VCaP (cell line): ENCODE data around the gene SOBP.
"Not testable (repeated sequence)": the region's sequence is repeated elsewhere in the genome, so short reads cannot be mapped to it uniquely, and the experiment has no call there.

Experiments
- H3K27ac ChIP-seq: fragments of 450-650 bp; 2 replicates; pipeline ENCODE4 v1.5.1; 2017
- CTCF ChIP-seq: fragments of 450-650 bp; conservative IDR thresholded peaks from 2 replicates; pipeline ENCODE4 v1.5.1; 2017; ENCODE audit warnings: mild to moderate bottlenecking, moderate library complexity

SOBP gene

GRCh38 chr6:107517274-107517673, 27.4 kb downstream of the SOBP start:
- H3K27ac ChIP-seq = no peak overlapping the region
- TF ChIP-seq CTCF = no peak

- H3K27ac ChIP-seq = not testable (repeated sequence)
These were observed 29.3 kb downstream of the SOBP start for GRCh38 chr6:107519224-107519623.

DNA sequence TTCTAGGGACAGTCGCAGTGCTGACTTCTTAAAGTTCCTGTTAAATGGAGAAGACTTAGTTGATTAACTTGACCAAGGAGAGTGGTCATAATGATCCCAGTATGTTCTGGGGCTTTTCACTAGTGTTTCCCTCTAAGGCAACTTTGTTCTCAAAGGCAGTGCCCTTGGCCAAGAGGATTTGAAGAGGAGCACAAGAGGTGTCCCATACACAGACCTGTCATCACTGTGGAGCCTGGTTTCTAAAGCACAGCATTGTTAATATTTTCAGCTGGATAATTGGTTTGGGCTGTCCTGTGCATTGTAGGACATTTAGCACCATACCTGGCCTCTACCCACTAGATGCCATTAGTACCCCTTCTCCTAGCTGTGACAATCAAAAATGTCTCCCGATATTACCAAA, 30.8 kb downstream of the SOBP start:
- H3K27ac ChIP-seq = not testable (repeated sequence)

DNA sequence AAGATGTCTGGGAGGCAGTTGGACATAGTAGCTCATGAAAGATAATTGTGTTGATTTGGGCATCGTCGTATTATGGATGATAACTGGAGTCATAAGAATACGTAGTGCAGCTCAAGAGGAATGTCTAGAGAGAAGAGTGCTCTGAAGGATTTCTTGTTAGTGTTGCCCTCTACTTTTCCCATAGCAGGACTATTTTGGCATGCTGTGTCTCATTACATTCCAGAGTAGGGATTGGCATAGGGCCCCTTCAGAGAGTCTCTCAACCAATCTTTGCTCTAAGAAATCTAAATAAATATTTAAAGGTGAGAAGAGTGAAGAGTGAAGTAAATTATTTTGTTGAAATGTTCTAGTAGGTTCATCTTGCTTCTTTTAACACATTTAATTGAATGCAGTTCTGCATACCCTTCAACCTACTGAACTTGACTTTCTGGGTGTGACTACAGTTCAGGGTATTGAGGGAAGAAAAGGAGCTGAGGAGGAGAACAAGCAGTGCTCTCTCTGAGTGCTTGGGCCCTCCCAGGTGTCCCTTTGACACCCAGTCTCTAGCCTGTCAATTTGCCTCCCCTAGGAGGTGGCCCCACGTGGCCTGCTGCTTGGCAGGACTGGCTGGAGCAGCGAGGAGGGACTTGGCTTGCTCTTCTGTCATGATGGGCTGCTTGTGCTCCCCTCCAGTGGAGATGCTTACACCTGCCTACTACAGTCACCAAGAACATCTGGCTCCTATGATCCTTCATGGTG, 33.3 kb downstream of the SOBP start:
- no peak for TF ChIP-seq CTCF
- H3K27ac ChIP-seq = no peak overlapping the region

DNA sequence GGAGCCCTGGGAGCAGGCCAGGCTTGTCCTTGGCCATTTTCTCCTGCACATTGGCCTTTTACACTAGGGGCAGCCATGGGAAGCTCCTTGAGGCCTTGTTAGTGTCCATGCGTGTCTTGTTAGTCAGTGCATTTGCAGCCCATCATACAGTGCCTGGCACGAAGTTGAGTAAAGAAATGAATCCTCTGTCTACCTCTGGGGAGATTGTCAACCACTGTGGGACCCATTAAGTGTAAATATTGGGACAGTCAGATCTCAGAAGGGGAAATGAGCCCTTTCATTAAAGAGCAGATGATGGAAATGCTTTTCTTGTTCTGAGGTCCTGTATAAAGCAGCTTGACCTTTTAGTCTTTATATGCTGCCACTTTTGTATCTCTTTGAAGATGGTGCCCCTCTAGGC, 33.9 kb downstream of the SOBP start:
- H3K27ac ChIP-seq = no peak overlapping the region
- TF ChIP-seq CTCF = no peak

- TF ChIP-seq CTCF = no peak
- no peak overlapping the region for H3K27ac ChIP-seq
These were observed 34.7 kb downstream of the SOBP start for GRCh38 chr6:107524626-107525025.

- H3K27ac ChIP-seq = no peak overlapping the region
- no peak for TF ChIP-seq CTCF
These were observed 42.0 kb downstream of the SOBP start for GRCh38 chr6:107531868-107532267.

GRCh38 chr6:107532706-107533105, 42.8 kb downstream of the SOBP start:
- H3K27ac ChIP-seq = no peak overlapping the region

More at GRCh38 chr6:107532706-107533105, 42.8 kb downstream of the SOBP start:
- TF ChIP-seq CTCF = no peak
